ENCODE measurements around the gene PSMD6.

PSMD6 gene

GRCh38 chr3:63980830-63981498, 42.3 kb downstream of the PSMD6 start:
- intact Hi-C loops (cut with DNase I) = no loop called here
- DNase-seq = no peak

- DNase-seq = no peak
- intact Hi-C loops (cut with DNase I) = no loop called here
These were observed 43.3 kb downstream of the PSMD6 start for GRCh38 chr3:63980019-63980418.

GRCh38 chr3:63979093-63979885, 44.0 kb downstream of the PSMD6 start:
- intact Hi-C loops (cut with DNase I) = no loop called here
- DNase-seq = no peak

GRCh38 chr3:63977893-63978292, 45.4 kb downstream of the PSMD6 start:
- intact Hi-C loops (cut with DNase I) = no loop called here

GRCh38 chr3:63976872-63977200, 46.5 kb downstream of the PSMD6 start:
- intact Hi-C loops (cut with DNase I) = no loop called here
- no peak for DNase-seq

More at GRCh38 chr3:63977893-63978292, 45.4 kb downstream of the PSMD6 start:
- DNase-seq = no peak

GRCh38 chr3:63976161-63976871, 47.0 kb downstream of the PSMD6 start:
- intact Hi-C loops (cut with DNase I) = no loop called here
- no peak for DNase-seq

GRCh38 chr3:63975723-63976122, 47.6 kb downstream of the PSMD6 start:
- DNase-seq = peak in 6 of 10 donors; percentile 37 to 86 (median 46)
- intact Hi-C loops (cut with DNase I) = no loop called here

- intact Hi-C loops (cut with DNase I) = no loop called here
- DNase-seq = no peak
These were observed 48.8 kb downstream of the PSMD6 start for GRCh38 chr3:63974451-63974850.

- intact Hi-C loops (cut with DNase I) = no loop called here
- DNase-seq = no peak
These were observed 49.9 kb downstream of the PSMD6 start for GRCh38 chr3:63973406-63973805.

GRCh38 chr3:63972987-63973386, 50.3 kb downstream of the PSMD6 start:
- intact Hi-C loops (cut with DNase I) = no loop called here
- DNase-seq = no peak

GRCh38 chr3:63972196-63972595, 51.1 kb downstream of the PSMD6 start:
- intact Hi-C loops (cut with DNase I) = no loop called here
- no peak for DNase-seq

- peak in 2 of 10 donors; percentile 40 to 80 for DNase-seq
These were observed 52.4 kb downstream of the PSMD6 start for GRCh38 chr3:63970631-63971475.

GRCh38 chr3:63969876-63970275, 53.4 kb downstream of the PSMD6 start:
- intact Hi-C loops (cut with DNase I) = no loop called here
- DNase-seq = no peak

More at GRCh38 chr3:63970631-63971475, 52.4 kb downstream of the PSMD6 start:
- intact Hi-C loops (cut with DNase I) = no loop called here

GRCh38 chr3:63968612-63969350, 54.5 kb downstream of the PSMD6 start:
- DNase-seq = no peak
- intact Hi-C loops (cut with DNase I) = no loop called here

GRCh38 chr3:63967675-63968611, 55.4 kb downstream of the PSMD6 start:
- DNase-seq = peak in 2 of 10 donors; percentile 70 to 77
- intact Hi-C loops (cut with DNase I) = no loop called here

- intact Hi-C loops (cut with DNase I) = no loop called here
- no peak for DNase-seq
These were observed 56.4 kb downstream of the PSMD6 start for GRCh38 chr3:63966871-63967270.

GRCh38 chr3:63966007-63966406, 57.3 kb downstream of the PSMD6 start:
- intact Hi-C loops (cut with DNase I) = no loop called here

GRCh38 chr3:63964681-63965485, 58.4 kb downstream of the PSMD6 start:
- intact Hi-C loops (cut with DNase I) = no loop called here
- no peak for DNase-seq

More at GRCh38 chr3:63966007-63966406, 57.3 kb downstream of the PSMD6 start:
- DNase-seq = no peak

Data from posterior cingulate gyrus (tissue), 11 donors.